ENCODE results near the gene LRRC51.

DNA sequence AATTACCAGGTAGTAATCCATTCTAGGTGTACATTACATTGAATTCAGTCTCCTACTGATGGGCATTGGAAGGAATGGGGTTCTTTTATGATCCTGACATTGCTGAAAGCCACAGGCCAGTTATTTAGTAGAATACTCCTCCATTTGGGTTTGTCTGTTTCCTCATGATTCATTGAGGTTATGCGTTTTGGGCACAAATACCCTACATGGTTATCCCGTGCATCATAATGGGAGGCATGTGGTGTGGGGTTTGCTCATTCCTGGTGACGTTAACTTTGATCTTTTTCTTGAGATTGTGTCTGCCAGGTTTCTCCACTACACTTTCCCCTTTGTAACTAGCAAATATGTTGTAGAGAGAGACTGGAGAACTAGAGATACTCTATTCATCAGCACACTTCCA lies 60.4 kb downstream of the LRRC51 start:
- TF ChIP-seq, protein P1, sequence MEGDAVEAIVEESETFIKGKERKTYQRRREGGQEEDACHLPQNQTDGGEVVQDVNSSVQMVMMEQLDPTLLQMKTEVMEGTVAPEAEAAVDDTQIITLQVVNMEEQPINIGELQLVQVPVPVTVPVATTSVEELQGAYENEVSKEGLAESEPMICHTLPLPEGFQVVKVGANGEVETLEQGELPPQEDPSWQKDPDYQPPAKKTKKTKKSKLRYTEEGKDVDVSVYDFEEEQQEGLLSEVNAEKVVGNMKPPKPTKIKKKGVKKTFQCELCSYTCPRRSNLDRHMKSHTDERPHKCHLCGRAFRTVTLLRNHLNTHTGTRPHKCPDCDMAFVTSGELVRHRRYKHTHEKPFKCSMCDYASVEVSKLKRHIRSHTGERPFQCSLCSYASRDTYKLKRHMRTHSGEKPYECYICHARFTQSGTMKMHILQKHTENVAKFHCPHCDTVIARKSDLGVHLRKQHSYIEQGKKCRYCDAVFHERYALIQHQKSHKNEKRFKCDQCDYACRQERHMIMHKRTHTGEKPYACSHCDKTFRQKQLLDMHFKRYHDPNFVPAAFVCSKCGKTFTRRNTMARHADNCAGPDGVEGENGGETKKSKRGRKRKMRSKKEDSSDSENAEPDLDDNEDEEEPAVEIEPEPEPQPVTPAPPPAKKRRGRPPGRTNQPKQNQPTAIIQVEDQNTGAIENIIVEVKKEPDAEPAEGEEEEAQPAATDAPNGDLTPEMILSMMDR (IDR thresholded peaks at IDR 0.05; ENCODE audit: insufficient read depth, low read depth, low read length), result no peak
- no peak for TF ChIP-seq EZH2 (IDR thresholded peaks at IDR 0.05; ENCODE audit: insufficient read depth, low read length)
